Cardiac fibroblast (primary cell): ENCODE results near the gene APBA1.

Experiments
- DNase-seq, 2 donors: peaks; one replicate each; pipeline versions ENCODE4 v3.0.0 to v3.0.0-alpha.2; 2010; ENCODE audit warnings: low read depth in 2 of 2
- H3K4me3 ChIP-seq, 2 donors: replicated peaks in 1 of 2; 1 replicate in 1 of 2; 2 replicates in 1 of 2; pipeline ENCODE4 v1.5.1; 2011; ENCODE audit warnings: low read depth in 2 of 2, low read length in 2 of 2, mild to moderate bottlenecking in 2 of 2, moderate library complexity in 1 of 2
- CTCF ChIP-seq: IDR thresholded peaks from one replicate; pipeline ENCODE4 v1.5.1; 2011; ENCODE audit warnings: low read depth, mild to moderate bottlenecking, low read length, inconsistent platforms

The APBA1 gene

GRCh38 chr9:69647804-69648203 is 24.4 kb downstream of the APBA1 start:
- DNase-seq, result no peak
- no peak overlapping the region for H3K4me3 ChIP-seq
- no peak for TF ChIP-seq CTCF

GRCh38 chr9:69646810-69647209 is 25.4 kb downstream of the APBA1 start:
- TF ChIP-seq CTCF, result no peak
- DNase-seq, result no peak

GRCh38 chr9:69645488-69645887 is 26.7 kb downstream of the APBA1 start:
- no peak overlapping the region for H3K4me3 ChIP-seq
- TF ChIP-seq CTCF, result no peak
- DNase-seq, result no peak

More at GRCh38 chr9:69646810-69647209, 25.4 kb downstream of the APBA1 start:
- no peak overlapping the region for H3K4me3 ChIP-seq

- H3K4me3 ChIP-seq, result no peak overlapping the region
- DNase-seq, result no peak
- TF ChIP-seq CTCF, result no peak
These were observed 29.1 kb downstream of the APBA1 start for GRCh38 chr9:69643098-69643497.

- DNase-seq, result peak; percentile 53 to 73
- no peak for TF ChIP-seq CTCF
- H3K4me3 ChIP-seq, result no peak overlapping the region
These were observed 34.4 kb downstream of the APBA1 start for GRCh38 chr9:69637817-69638200.

GRCh38 chr9:69637193-69637816 is 34.9 kb downstream of the APBA1 start:
- no peak for DNase-seq
- no peak for TF ChIP-seq CTCF
- H3K4me3 ChIP-seq, result no peak overlapping the region

GRCh38 chr9:69633716-69634115 is 38.5 kb downstream of the APBA1 start:
- DNase-seq, result no peak
- no peak overlapping the region for H3K4me3 ChIP-seq
- no peak for TF ChIP-seq CTCF
